Bronchial epithelial cell (primary cell): Measurements from ENCODE around the gene AKAP11. TPM values are rescaled to one million over a fixed set of nuclear protein-coding genes. Genes with fewer than 3 reads are reported as not detected.
A peak's percentile ranks its signal among the peaks of the same experiment; 100 is the strongest.

Source experiments
- DNase-seq: peaks from one replicate; pipeline ENCODE4 v3.0.0-alpha.2; 2010; ENCODE audit warnings: low read depth
- FAIRE-seq: peaks from 2 replicates; lab custom pipeline; 2011; peaks lifted over from hg19 to GRCh38; lab: Jason Lieb, UNC
- H3K27me3 ChIP-seq: 2 replicates; pipeline ENCODE4 v1.5.1; 2011; ENCODE audit warnings: low read length; ENCODE audit not compliant: control insufficient read depth, insufficient read depth
- H3K36me3 ChIP-seq: 2 replicates; pipeline ENCODE4 v1.5.1; 2011; ENCODE audit warnings: low read length; ENCODE audit not compliant: control insufficient read depth, insufficient read depth
- H3K4me3 ChIP-seq: 2 replicates; pipeline ENCODE4 v1.5.1; 2011; ENCODE audit warnings: mild to moderate bottlenecking, low read depth, low read length, control low read depth
- total RNA-seq: library from RNA; depleted of rRNA; stranded (reverse); fragments of >200 nt; gene quantifications from 2 replicates; pipeline ENCODE4 v1.2.1, GENCODE V29; 2014
- TF ChIP-seq, protein P1 (sequence below): IDR thresholded peaks from 2 replicates; pipeline ENCODE4 v1.5.1; 2011; ENCODE audit warnings: mild to moderate bottlenecking, moderate library complexity, low read length, control low read depth, inconsistent platforms; ENCODE audit not compliant: insufficient read depth, severe bottlenecking

The AKAP11 gene
- total RNA-seq, 1 donor from 2014 or later, result 13.4 TPM

DNA sequence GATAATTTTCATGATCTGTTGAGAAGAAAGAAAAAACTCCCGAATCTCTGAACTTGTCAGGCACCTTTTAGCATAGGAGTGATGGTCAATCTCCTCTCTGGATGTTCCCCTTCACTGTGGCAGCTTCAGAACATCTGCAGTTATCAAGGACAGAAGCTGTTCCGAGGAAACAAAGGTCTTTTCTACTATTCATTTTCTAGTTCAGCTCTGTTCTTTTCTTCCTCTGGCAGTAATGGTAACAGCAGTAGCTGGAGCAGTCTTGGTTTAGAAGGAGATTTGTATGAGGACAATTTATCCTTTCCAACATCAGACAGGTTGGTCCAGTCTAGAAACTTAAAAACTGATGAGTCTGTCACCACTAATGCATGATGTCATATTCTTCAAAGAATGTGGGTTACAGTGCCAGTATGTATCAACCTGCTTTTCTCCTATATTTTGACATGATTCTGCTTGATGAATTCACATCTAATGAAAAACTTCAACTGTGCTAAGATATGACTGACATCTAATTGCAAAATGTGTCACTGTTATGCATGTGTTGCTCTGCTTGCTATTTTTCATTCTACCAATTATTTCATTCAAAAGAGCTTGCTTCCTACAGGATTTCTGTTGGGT, 41.0 kb downstream of the AKAP11 start:
- FAIRE-seq, result no peak

DNA sequence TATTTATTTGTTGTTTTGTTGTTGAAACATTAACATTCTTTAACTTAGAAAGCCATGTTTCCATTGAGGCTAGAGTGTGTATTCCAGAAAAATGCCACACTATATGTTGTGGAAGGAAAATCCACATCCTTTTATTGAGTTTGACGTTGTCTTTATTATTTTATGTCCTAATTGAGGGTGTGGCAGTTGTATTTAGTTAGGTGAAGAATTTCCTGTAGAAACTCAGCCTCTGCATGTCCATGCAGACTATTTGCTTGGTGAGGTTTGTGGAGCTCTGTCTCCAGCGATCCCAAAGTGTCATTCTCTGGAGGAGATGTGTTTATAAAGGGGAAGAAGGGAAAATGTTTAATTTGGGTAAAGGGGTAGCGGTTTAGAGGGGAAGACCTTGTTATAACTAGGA, 46.6 kb downstream of the AKAP11 start:
- TF ChIP-seq, protein P1, sequence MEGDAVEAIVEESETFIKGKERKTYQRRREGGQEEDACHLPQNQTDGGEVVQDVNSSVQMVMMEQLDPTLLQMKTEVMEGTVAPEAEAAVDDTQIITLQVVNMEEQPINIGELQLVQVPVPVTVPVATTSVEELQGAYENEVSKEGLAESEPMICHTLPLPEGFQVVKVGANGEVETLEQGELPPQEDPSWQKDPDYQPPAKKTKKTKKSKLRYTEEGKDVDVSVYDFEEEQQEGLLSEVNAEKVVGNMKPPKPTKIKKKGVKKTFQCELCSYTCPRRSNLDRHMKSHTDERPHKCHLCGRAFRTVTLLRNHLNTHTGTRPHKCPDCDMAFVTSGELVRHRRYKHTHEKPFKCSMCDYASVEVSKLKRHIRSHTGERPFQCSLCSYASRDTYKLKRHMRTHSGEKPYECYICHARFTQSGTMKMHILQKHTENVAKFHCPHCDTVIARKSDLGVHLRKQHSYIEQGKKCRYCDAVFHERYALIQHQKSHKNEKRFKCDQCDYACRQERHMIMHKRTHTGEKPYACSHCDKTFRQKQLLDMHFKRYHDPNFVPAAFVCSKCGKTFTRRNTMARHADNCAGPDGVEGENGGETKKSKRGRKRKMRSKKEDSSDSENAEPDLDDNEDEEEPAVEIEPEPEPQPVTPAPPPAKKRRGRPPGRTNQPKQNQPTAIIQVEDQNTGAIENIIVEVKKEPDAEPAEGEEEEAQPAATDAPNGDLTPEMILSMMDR, result no peak
- DNase-seq (peak; percentile 59), FAIRE-seq (no peak)
- Histone ChIP-seq H3K4me3 (no peak overlapping the region), H3K27me3 (no peaks in the 10 kb centered on the region), H3K36me3 (peaks cover 1% of the 10 kb centered on the region)

More for the DNA sequence above, 41.0 kb downstream of the AKAP11 start:
- no peak overlapping the region for H3K4me3 ChIP-seq
- H3K36me3 ChIP-seq, result peaks cover 1% of the 10 kb centered on the region
- DNase-seq, result peak; percentile 38
- H3K27me3 ChIP-seq, result no peaks in the 10 kb centered on the region
- TF ChIP-seq, protein P1, result no peak

DNA sequence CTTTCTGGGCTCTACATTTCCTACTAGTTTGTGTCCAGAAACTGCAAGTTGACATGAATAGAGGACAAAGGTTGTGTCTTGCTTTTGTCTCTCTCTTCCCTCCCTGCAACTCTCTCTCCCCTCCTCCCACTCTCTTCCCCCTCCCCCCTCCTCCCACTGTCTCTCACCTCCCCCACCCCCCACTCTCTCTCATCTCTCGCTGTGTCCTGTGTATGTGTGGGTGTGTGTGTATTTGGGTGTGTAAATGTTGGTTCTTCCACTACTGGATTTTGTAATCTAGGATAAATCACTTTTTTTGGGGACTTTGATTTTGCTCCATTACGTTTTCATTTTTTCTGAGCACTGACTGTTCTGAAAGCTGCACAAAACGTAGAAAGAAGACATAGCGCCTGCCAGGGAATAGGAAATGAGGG, 48.4 kb downstream of the AKAP11 start:
- no peak for FAIRE-seq
- TF ChIP-seq, protein P1, result no peak
- no peak for DNase-seq
- Histone ChIP-seq H3K4me3 (no peak overlapping the region), H3K27me3 (no peaks in the 10 kb centered on the region), H3K36me3 (peaks cover 1% of the 10 kb centered on the region)

DNA sequence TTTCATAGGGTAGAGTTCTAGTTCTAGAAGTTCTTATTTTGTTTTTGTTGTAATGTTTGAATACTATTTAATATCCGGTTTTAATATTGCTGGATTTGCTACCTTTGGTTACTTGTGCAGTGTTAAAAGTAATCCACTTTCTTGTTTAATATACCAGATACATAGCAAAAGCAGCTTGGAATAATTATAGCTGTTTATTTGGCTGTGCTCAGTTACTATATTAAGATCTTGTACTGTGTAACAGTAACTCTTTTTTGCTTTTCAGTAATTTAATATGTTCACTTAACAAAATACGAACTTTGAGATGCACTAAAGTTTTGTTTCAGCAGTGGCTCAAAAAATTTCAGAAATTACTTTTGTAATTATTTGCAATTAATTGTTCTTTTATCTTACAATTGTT, 50.9 kb downstream of the AKAP11 start:
- Histone ChIP-seq H3K4me3 (no peak overlapping the region), H3K27me3 (no peaks in the 10 kb centered on the region), H3K36me3 (no peaks in the 10 kb centered on the region)
- TF ChIP-seq, protein P1, result no peak
- no peak for DNase-seq
- FAIRE-seq, result no peak

DNA sequence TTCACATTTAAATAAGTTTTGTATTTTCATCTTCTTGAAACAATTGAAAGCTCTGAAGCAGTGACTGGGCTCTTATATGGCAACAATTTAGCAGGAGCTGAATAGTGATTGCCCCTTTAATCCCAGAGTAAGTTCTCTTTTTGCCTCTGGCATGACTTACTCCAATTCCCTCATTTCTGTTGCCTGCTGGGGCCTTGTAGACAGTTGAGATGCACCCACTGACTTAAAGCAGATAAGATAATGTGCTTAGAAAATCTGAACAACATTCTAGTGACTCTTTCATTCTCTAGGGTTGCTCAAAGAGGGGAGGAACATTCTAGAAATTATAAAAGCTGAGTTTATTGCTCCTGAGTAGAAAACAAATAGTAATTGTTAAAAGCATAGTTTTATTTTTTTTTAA, 52.8 kb downstream of the AKAP11 start:
- Histone ChIP-seq H3K4me3 (no peak overlapping the region), H3K27me3 (no peaks in the 10 kb centered on the region), H3K36me3 (no peaks in the 10 kb centered on the region)
- DNase-seq (no peak), FAIRE-seq (no peak)
- TF ChIP-seq, protein P1, result no peak

DNA sequence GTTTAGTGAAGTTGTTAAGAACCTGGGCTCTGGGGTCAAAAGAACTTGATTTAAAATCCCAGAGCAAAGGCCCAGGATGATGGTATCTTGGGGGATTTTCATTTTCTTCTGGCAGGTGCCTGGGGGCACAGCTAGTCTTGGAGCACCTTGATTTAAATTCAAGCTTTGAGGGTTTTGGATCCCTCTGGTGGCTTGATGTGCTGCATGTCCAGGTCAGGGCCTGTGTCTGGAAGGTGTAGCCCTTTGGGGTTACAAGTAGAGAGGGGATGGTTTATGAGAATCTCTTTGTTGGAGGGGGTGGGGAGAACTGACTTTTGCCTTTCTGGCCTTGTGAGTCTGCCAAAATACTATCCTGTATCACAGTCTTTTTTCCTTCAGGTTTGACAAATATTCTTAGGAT, 55.8 kb downstream of the AKAP11 start:
- TF ChIP-seq, protein P1, result no peak
- DNase-seq, result no peak
- no peaks in the 10 kb centered on the region for H3K36me3 ChIP-seq
- no peak overlapping the region for H3K4me3 ChIP-seq
- FAIRE-seq, result no peak
- H3K27me3 ChIP-seq, result no peaks in the 10 kb centered on the region
